GM12878 (cell line): ENCODE data around the gene FGF19.

Experiments used
- CTCF ChIP-seq, 3 experiments: IDR thresholded peaks in 2 of 3; conservative IDR thresholded peaks in 1 of 3; 2 replicates each; pipeline ENCODE4 v1.5.1; 2011; ENCODE audit warnings: low read depth in 3 of 3, low read length in 3 of 3, mild to moderate bottlenecking in 3 of 3, control low read depth in 2 of 3, moderate library complexity in 2 of 3, inconsistent platforms in 1 of 3, mixed read lengths in 1 of 3; ENCODE audit not compliant: control insufficient read depth in 2 of 3, insufficient read depth in 1 of 3; ENCODE audit errors: extremely low read depth in 1 of 3
- EED ChIP-seq: sonication (generic); IDR thresholded peaks from 2 replicates; pipeline ENCODE4 v1.6.1; 2016; ENCODE audit warnings: antibody characterized with exemption, low read depth
- EGR1 ChIP-seq, 2 experiments: IDR thresholded peaks; 1 replicate in 1 of 2; 2 replicates in 1 of 2; pipeline ENCODE4 v1.6.1; 2011 to 2012; ENCODE audit warnings: low read depth in 2 of 2, low read length in 2 of 2, borderline replicate concordance in 1 of 2, mild to moderate bottlenecking in 1 of 2, moderate library complexity in 1 of 2
- EZH2 ChIP-seq: IDR thresholded peaks from 2 replicates; pipeline ENCODE4 v1.6.1; 2012; ENCODE audit warnings: low read depth, mild to moderate bottlenecking, control low read depth, inconsistent platforms, low read length, borderline replicate concordance; ENCODE audit not compliant: control insufficient read depth
- FOXM1 ChIP-seq: IDR thresholded peaks from 2 replicates; pipeline ENCODE4 v1.6.1; 2012; ENCODE audit warnings: low read depth, mild to moderate bottlenecking, inconsistent platforms, low read length, moderate library complexity
- POLR2A ChIP-seq: IDR thresholded peaks from 2 replicates; pipeline ENCODE4 v1.6.1; 2011; ENCODE audit warnings: low read depth, mild to moderate bottlenecking, low read length
- SP1 ChIP-seq: IDR thresholded peaks from one replicate; pipeline ENCODE4 v1.6.1; 2011; ENCODE audit warnings: low read depth, low read length
- TARDBP ChIP-seq: IDR thresholded peaks from 2 replicates; pipeline ENCODE4 v1.6.1; 2016; ENCODE audit warnings: borderline replicate concordance

DNA sequence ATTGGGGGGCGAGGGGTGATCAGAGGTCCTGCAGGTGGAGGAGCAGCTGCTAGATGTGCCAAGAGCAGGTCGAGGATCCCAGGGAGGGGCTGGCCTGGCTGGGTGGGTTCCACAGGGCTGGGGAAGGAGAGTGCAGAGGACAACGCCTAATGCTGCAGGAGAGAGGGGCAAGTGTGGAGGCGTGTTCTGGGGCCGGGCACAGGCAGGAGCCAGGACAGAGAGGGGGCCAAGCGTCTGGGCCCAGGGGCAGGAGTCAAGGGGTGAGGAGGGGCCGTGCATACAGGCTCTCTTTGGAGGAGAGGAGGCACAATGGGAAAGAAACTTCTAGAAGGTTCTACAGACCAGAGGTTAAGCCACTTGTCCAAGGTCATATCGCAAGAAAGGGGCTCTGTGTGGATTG lies 26.7 kb upstream of the FGF19 start:
- TF ChIP-seq FOXM1: no peak
- no peak for TF ChIP-seq POLR2A
- no peak for TF ChIP-seq SP1
- no peak for TF ChIP-seq EZH2
- no peak for TF ChIP-seq CTCF (IDR thresholded peaks at IDR 0.05 in 2 of 3, conservative IDR thresholded peaks at IDR 0.05 in 1 of 3; ENCODE audit: control insufficient read depth in 2 of 3, extremely low read depth in 1 of 3, insufficient read depth in 1 of 3, low read depth in 3 of 3, low read length in 3 of 3)
- TF ChIP-seq EGR1 (IDR thresholded peaks at IDR 0.05; ENCODE audit: borderline replicate concordance in 1 of 2, low read depth in 2 of 2, low read length in 2 of 2): no peak
- TF ChIP-seq EED: no peak
- no peak for TF ChIP-seq TARDBP
